Activated T-cell treated with anti-CD3 and anti-CD28 coated beads for 24 hours (primary cell): ENCODE data around the gene TMEM43.

ENCODE experiments used
- DNase-seq: peaks from one replicate; pipeline ENCODE4 v3.0.0-alpha.2; 2020; ENCODE audit warnings: low read depth

The TMEM43 gene

GRCh38 chr3:14122301-14122700 is 2.6 kb upstream of the TMEM43 start:
- no peak for DNase-seq

- no peak for DNase-seq
Measured at GRCh38 chr3:14123308-14124222, 1.3 kb upstream of the TMEM43 start.

- peak; percentile 67 for DNase-seq
Measured at GRCh38 chr3:14124223-14124614, 633 bp upstream of the TMEM43 start.

GRCh38 chr3:14125193-14126016 is 553 bp downstream of the TMEM43 start:
- DNase-seq, result peak; percentile 57

GRCh38 chr3:14126017-14126886 is 1.4 kb downstream of the TMEM43 start:
- DNase-seq, result no peak

GRCh38 chr3:14126887-14127505 is 2.1 kb downstream of the TMEM43 start:
- DNase-seq, result no peak

- DNase-seq, result no peak
Measured at GRCh38 chr3:14127516-14128161, 2.8 kb downstream of the TMEM43 start.

- no peak for DNase-seq
Measured at GRCh38 chr3:14128724-14129123, 3.9 kb downstream of the TMEM43 start.

GRCh38 chr3:14129296-14129695 is 4.4 kb downstream of the TMEM43 start:
- DNase-seq, result no peak

GRCh38 chr3:14130230-14130629 is 5.4 kb downstream of the TMEM43 start:
- DNase-seq, result no peak

- no peak for DNase-seq
Measured at GRCh38 chr3:14130707-14131106, 5.9 kb downstream of the TMEM43 start.

GRCh38 chr3:14131134-14131533 is 6.3 kb downstream of the TMEM43 start:
- DNase-seq, result no peak

- no peak for DNase-seq
Measured at GRCh38 chr3:14132120-14132519, 7.3 kb downstream of the TMEM43 start.

GRCh38 chr3:14132689-14133088 is 7.8 kb downstream of the TMEM43 start:
- no peak for DNase-seq

- no peak for DNase-seq
Measured at GRCh38 chr3:14133188-14133800, 8.4 kb downstream of the TMEM43 start.

- no peak for DNase-seq
Measured at GRCh38 chr3:14133876-14134275, 9.0 kb downstream of the TMEM43 start.

GRCh38 chr3:14134291-14134690 is 9.4 kb downstream of the TMEM43 start:
- no peak for DNase-seq

- no peak for DNase-seq
Measured at GRCh38 chr3:14135581-14135980, 10.7 kb downstream of the TMEM43 start.

GRCh38 chr3:14137004-14137403 is 12.2 kb downstream of the TMEM43 start:
- DNase-seq, result no peak

GRCh38 chr3:14137445-14137844 is 12.6 kb downstream of the TMEM43 start:
- DNase-seq, result no peak
